Neuronal stem cell (in vitro differentiated cells): Measurements from ENCODE around the gene DIAPH2.
A peak's percentile ranks its signal among the peaks of the same experiment; 100 is the strongest.

Experiments used
- DNase-seq: peaks from one replicate; pipeline ENCODE4 v3.0.0-alpha.2; 2013; ENCODE audit warnings: low spot score
- H2AFZ ChIP-seq: one replicate; pipeline ENCODE4 v1.6.1; 2013; ENCODE audit warnings: mild to moderate bottlenecking, low read length, inconsistent platforms
- H2AK5ac ChIP-seq: 2 replicates; pipeline ENCODE4 v1.6.1; 2013; ENCODE audit warnings: low read depth, mild to moderate bottlenecking, inconsistent platforms, low read length, moderate library complexity, mixed read lengths
- H2BK120ac ChIP-seq: 2 replicates; pipeline ENCODE4 v1.6.1; 2013; ENCODE audit warnings: low read depth, mild to moderate bottlenecking, inconsistent platforms, low read length, moderate library complexity, mixed read lengths
- H2BK12ac ChIP-seq: one replicate; pipeline ENCODE4 v1.6.1; 2013; ENCODE audit warnings: low read length, inconsistent platforms
- H2BK15ac ChIP-seq: 2 replicates; pipeline ENCODE4 v1.6.1; 2013; ENCODE audit warnings: mild to moderate bottlenecking, low read length, inconsistent platforms, mixed read lengths
- H2BK5ac ChIP-seq: one replicate; pipeline ENCODE4 v1.6.1; 2013; ENCODE audit warnings: inconsistent platforms, mild to moderate bottlenecking, low read length, moderate library complexity
- H3K14ac ChIP-seq: one replicate; pipeline ENCODE4 v1.6.1; 2013; ENCODE audit warnings: low read length, inconsistent platforms
- H3K18ac ChIP-seq: 2 replicates; pipeline ENCODE4 v1.6.1; 2013; ENCODE audit warnings: low read length, inconsistent platforms
- H3K23ac ChIP-seq: 2 replicates; pipeline ENCODE4 v1.6.1; 2013; ENCODE audit warnings: low read depth, mild to moderate bottlenecking, mixed read lengths, low read length, inconsistent platforms; ENCODE audit not compliant: poor library complexity
- H3K27ac ChIP-seq: replicated peaks from 3 replicates; pipeline ENCODE4 v1.5.1; 2013; ENCODE audit warnings: low read length, inconsistent platforms
- H3K27me3 ChIP-seq, 3 experiments: 2 replicates each; pipeline ENCODE4 v1.6.1; 2013; ENCODE audit warnings: low read length in 3 of 3, mild to moderate bottlenecking in 2 of 3, inconsistent platforms in 1 of 3, low read depth in 1 of 3, mixed read lengths in 1 of 3, moderate library complexity in 1 of 3; ENCODE audit not compliant: control insufficient read depth in 3 of 3, insufficient read depth in 3 of 3
- H3K36me3 ChIP-seq, 2 donors: replicated peaks in 1 of 2; 2 replicates each; pipeline ENCODE4 v1.6.1; 2013; ENCODE audit warnings: low read length in 2 of 2; ENCODE audit not compliant: control insufficient read depth in 2 of 2, insufficient read depth in 2 of 2
- H3K4ac ChIP-seq: 2 replicates; pipeline ENCODE4 v1.6.1; 2013; ENCODE audit warnings: inconsistent platforms, mild to moderate bottlenecking, low read length, moderate library complexity
- H3K4me1 ChIP-seq, 2 donors: 1 replicate in 1 of 2; 2 replicates in 1 of 2; pipeline ENCODE4 v1.6.1; 2013; ENCODE audit warnings: low read length in 2 of 2, low read depth in 1 of 2; ENCODE audit not compliant: control insufficient read depth in 2 of 2, insufficient read depth in 1 of 2
- H3K4me2 ChIP-seq: one replicate; pipeline ENCODE4 v1.6.1; 2013; ENCODE audit warnings: mild to moderate bottlenecking, low read length, inconsistent platforms; ENCODE audit not compliant: insufficient read depth, poor library complexity, severe bottlenecking
- H3K4me3 ChIP-seq, 2 donors: 2 replicates each; pipeline ENCODE4 v1.5.1; 2013; ENCODE audit warnings: low read length in 2 of 2, mild to moderate bottlenecking in 2 of 2, inconsistent platforms in 1 of 2, moderate library complexity in 1 of 2
- H3K79me1 ChIP-seq: one replicate; pipeline ENCODE4 v1.6.1; 2013; ENCODE audit warnings: low read depth, mild to moderate bottlenecking, inconsistent platforms, low read length, moderate library complexity
- H3K9ac ChIP-seq: one replicate; pipeline ENCODE4 v1.6.1; 2013; ENCODE audit warnings: mild to moderate bottlenecking, low read depth, low read length, inconsistent platforms; ENCODE audit not compliant: poor library complexity
- H3K9me3 ChIP-seq, 2 donors: replicated peaks in 1 of 2; 2 replicates each; pipeline versions ENCODE3 to v1.6.1; 2013; ENCODE audit warnings: low read length in 2 of 2, mild to moderate bottlenecking in 2 of 2, inconsistent platforms in 1 of 2, low read depth in 1 of 2, mixed read lengths in 1 of 2, moderate library complexity in 1 of 2; ENCODE audit not compliant: control insufficient read depth in 2 of 2, insufficient read depth in 1 of 2
- H4K8ac ChIP-seq: one replicate; pipeline ENCODE4 v1.6.1; 2013; ENCODE audit warnings: low read depth, mild to moderate bottlenecking, inconsistent platforms, low read length, moderate library complexity
- H4K91ac ChIP-seq: one replicate; pipeline ENCODE4 v1.6.1; 2013; ENCODE audit warnings: low read length, low read depth, mild to moderate bottlenecking, inconsistent platforms; ENCODE audit not compliant: poor library complexity
- WGBS, 2 donors: extraction: QIAGEN DNeasy Blood & Tissue Kit; methylation state at CpG; one replicate each; pipeline ENCODE4 v1.1.7; 2013; ENCODE audit warnings: missing lambda C conversion rate in 2 of 2, mixed read lengths in 1 of 2; ENCODE audit not compliant: insufficient read length in 2 of 2, insufficient replicate concordance in 1 of 2; ENCODE audit errors: extremely low coverage in 2 of 2; 5-methylcytosine and 5-hydroxymethylcytosine counted together

Gene DIAPH2

DNA sequence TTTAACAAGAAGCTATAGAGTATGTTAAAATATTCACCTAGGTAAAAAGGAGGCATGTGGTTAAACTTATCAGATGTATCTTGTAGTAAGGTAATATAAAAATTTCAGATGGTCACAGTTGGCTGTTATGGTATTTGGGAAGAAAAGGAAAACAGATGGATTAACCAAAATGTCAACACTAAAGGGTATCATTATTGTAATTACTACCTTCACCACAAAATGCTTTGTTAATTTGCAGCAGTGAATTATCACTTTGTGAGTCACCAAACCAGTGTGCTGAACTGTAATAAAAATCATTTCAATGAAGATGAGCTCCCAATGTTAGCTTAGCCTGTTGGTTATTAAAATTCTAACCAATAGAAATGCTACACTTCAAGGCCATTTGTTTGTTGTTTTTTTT is 432.9 kb downstream of the DIAPH2 start:
- H3K4ac ChIP-seq: no peak overlapping the region
- H3K4me3 ChIP-seq: no peak overlapping the region
- H4K8ac ChIP-seq: no peak overlapping the region
- H3K36me3 ChIP-seq: no peaks in the 10 kb centered on the region
- H3K18ac ChIP-seq: no peak overlapping the region
- H3K79me1 ChIP-seq: no peaks in the 10 kb centered on the region
- no peak overlapping the region for H3K4me2 ChIP-seq
- no peak overlapping the region for H2BK5ac ChIP-seq
- H4K91ac ChIP-seq: no peak overlapping the region
- no peaks in the 10 kb centered on the region for H3K4me1 ChIP-seq
- H2AK5ac ChIP-seq: no peak overlapping the region
- H3K9ac ChIP-seq: no peak overlapping the region
- H3K14ac ChIP-seq: no peak overlapping the region
- no peak overlapping the region for H2BK12ac ChIP-seq
- H2AFZ ChIP-seq: no peak overlapping the region
- H3K27ac ChIP-seq: no peak overlapping the region
- H3K23ac ChIP-seq: no peak overlapping the region
- H2BK120ac ChIP-seq: no peak overlapping the region
- H2BK15ac ChIP-seq: no peak overlapping the region
- no peak for DNase-seq
- H3K27me3 ChIP-seq: no peaks in the 10 kb centered on the region
- H3K9me3 ChIP-seq: no peaks in the 10 kb centered on the region

DNA sequence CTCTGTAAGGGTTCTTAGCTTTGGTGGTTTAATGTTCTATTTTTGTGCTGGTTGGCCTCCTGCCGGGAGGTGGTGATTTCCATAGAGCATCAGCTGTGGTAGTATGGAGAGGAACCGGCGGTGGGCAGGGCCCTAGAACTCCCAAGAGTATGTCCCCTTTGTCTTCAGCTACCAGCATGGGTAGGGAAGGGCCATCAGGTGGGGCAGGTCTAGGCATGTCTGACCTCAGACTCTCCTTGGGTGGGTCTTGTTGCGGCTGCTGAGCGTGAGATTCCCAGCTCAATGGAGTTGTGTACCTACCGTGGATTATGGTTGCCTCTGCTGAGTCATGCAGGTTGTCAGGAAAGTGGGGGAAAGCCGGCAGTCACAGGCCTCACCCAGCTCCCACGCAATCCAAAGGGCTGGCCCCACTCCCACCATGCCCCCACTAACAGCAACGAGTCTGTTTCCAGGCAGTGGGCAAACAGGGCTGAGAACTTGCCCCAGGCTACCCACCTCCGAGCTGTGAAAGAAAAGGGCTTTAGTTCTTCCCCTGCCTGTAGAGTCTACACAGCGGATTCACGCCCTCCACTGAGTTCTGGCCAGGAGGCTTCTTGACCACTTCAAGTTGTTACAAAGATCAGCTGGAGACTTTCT is 434.9 kb downstream of the DIAPH2 start:
- Histone ChIP-seq H3K14ac (no peak overlapping the region), H2AK5ac (no peak overlapping the region), H3K23ac (no peak overlapping the region), H3K9ac (no peak overlapping the region), H4K8ac (peak overlapping the region; percentile 65), H3K4me3 (no peak overlapping the region), H4K91ac (no peak overlapping the region), H3K4me2 (no peak overlapping the region), H2BK12ac (no peak overlapping the region), H2BK120ac (no peak overlapping the region), H2BK15ac (no peak overlapping the region), H3K27me3 (no peaks in the 10 kb centered on the region), H3K4ac (no peak overlapping the region), H3K18ac (no peak overlapping the region), H3K79me1 (no peaks in the 10 kb centered on the region), H3K36me3 (no peaks in the 10 kb centered on the region), H3K9me3 (no peaks in the 10 kb centered on the region), H2AFZ (peak overlapping the region; percentile 24), H2BK5ac (no peak overlapping the region), H3K27ac (no peak overlapping the region), H3K4me1 (no peaks in the 10 kb centered on the region)
- no CpG with 5 or more reads among the region's 12 CpGs for WGBS, 2 donors
- no peak for DNase-seq

DNA sequence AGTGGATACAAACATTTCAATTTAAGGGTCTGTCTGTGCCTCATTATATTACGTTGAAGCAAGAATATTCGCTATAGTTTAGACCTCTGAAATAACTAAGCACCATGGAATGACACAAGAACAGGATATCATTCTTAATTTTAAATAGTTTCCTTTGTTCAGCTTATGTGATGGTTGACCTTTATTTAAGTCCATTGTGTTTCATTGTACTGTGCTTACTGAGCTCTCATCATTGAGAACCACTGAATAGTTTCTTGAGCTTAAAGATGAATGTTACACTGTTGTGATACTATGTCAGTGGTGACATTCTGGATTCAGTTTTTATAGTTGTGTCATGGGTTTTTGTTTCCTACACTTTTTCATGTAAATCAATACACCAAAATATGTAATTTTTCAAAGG is 438.4 kb downstream of the DIAPH2 start:
- Histone ChIP-seq H3K9me3 (no peaks in the 10 kb centered on the region), H3K4me3 (no peak overlapping the region), H3K27me3 (no peaks in the 10 kb centered on the region), H3K9ac (no peak overlapping the region), H3K14ac (no peak overlapping the region), H2BK12ac (no peak overlapping the region), H3K4me2 (no peak overlapping the region), H2BK5ac (no peak overlapping the region), H2AK5ac (no peak overlapping the region), H3K4me1 (no peaks in the 10 kb centered on the region), H3K79me1 (no peaks in the 10 kb centered on the region), H4K8ac (no peak overlapping the region), H4K91ac (no peak overlapping the region), H3K4ac (no peak overlapping the region), H3K23ac (no peak overlapping the region), H2AFZ (no peak overlapping the region), H2BK15ac (no peak overlapping the region), H2BK120ac (no peak overlapping the region), H3K27ac (no peak overlapping the region), H3K18ac (no peak overlapping the region), H3K36me3 (no peaks in the 10 kb centered on the region)
- no CpG with 5 or more reads among the region's 2 CpGs for WGBS, 2 donors
- DNase-seq: no peak

DNA sequence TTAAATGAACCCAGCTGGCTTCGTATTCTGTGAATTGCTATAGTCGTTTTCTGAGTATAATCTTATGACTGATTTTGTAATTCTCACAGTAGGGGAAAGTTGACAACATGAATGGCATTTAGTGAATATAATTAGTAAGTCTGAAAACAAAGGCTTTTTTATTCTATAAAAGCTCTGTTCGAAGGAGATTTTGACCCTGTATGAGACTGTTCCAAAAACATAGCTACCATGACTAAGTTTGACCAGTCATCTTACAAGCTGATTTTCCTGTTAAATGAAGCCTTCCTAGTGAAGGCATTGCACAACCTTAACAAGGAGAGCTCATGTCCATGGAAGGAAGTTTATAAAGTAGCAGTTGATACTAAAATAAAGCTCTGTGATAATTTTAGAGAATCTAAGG is 441.4 kb downstream of the DIAPH2 start:
- Histone ChIP-seq H3K36me3 (no peaks in the 10 kb centered on the region), H3K4me2 (no peak overlapping the region), H3K4ac (no peak overlapping the region), H3K27me3 (no peaks in the 10 kb centered on the region), H2AFZ (no peak overlapping the region), H2BK12ac (no peak overlapping the region), H2BK5ac (no peak overlapping the region), H3K23ac (no peak overlapping the region), H3K9me3 (no peaks in the 10 kb centered on the region), H4K91ac (no peak overlapping the region), H3K4me3 (no peak overlapping the region), H3K79me1 (no peaks in the 10 kb centered on the region), H3K4me1 (no peaks in the 10 kb centered on the region), H3K9ac (no peak overlapping the region), H3K14ac (no peak overlapping the region), H3K27ac (no peak overlapping the region), H3K18ac (no peak overlapping the region), H2AK5ac (no peak overlapping the region), H2BK15ac (no peak overlapping the region), H2BK120ac (no peak overlapping the region), H4K8ac (no peak overlapping the region)
- DNase-seq: no peak
- WGBS, 2 donors: no CpG with 5 or more reads among the region's 3 CpGs
